ENCODE data around the gene EIF1. TPM values are rescaled to one million over a fixed set of nuclear protein-coding genes. Genes with fewer than 3 reads are reported as not detected.

EIF1 gene
- total and polyA plus RNA-seq, 2 experiments from 2014 or later, result 272 to 603 TPM

GRCh38 chr17:41736983-41737679 lies 48.4 kb downstream of the EIF1 start (continued):
- TF ChIP-seq, protein P1, sequence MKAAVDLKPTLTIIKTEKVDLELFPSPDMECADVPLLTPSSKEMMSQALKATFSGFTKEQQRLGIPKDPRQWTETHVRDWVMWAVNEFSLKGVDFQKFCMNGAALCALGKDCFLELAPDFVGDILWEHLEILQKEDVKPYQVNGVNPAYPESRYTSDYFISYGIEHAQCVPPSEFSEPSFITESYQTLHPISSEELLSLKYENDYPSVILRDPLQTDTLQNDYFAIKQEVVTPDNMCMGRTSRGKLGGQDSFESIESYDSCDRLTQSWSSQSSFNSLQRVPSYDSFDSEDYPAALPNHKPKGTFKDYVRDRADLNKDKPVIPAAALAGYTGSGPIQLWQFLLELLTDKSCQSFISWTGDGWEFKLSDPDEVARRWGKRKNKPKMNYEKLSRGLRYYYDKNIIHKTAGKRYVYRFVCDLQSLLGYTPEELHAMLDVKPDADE (IDR thresholded peaks at IDR 0.05), result no peak
- TF ChIP-seq EZH2 (IDR thresholded peaks at IDR 0.05; ENCODE audit: low read depth, unreplicated experiment), result no peak
- TF ChIP-seq CREB1 (CRISPR knock-in tag; IDR thresholded peaks at IDR 0.05; ENCODE audit: low read depth), result no peak
- TF ChIP-seq ZNF114 (CRISPR knock-in tag; IDR thresholded peaks at IDR 0.05), result no peak
- no peak for TF ChIP-seq NANOG (IDR thresholded peaks at IDR 0.05; ENCODE audit: borderline replicate concordance)
- no peak for TF ChIP-seq EZH2phosphoT487 (IDR thresholded peaks at IDR 0.05; ENCODE audit: unreplicated experiment)
- TF ChIP-seq JUNB (IDR thresholded peaks at IDR 0.05; ENCODE audit: unreplicated experiment), result no peak
- TF ChIP-seq, protein P2, sequence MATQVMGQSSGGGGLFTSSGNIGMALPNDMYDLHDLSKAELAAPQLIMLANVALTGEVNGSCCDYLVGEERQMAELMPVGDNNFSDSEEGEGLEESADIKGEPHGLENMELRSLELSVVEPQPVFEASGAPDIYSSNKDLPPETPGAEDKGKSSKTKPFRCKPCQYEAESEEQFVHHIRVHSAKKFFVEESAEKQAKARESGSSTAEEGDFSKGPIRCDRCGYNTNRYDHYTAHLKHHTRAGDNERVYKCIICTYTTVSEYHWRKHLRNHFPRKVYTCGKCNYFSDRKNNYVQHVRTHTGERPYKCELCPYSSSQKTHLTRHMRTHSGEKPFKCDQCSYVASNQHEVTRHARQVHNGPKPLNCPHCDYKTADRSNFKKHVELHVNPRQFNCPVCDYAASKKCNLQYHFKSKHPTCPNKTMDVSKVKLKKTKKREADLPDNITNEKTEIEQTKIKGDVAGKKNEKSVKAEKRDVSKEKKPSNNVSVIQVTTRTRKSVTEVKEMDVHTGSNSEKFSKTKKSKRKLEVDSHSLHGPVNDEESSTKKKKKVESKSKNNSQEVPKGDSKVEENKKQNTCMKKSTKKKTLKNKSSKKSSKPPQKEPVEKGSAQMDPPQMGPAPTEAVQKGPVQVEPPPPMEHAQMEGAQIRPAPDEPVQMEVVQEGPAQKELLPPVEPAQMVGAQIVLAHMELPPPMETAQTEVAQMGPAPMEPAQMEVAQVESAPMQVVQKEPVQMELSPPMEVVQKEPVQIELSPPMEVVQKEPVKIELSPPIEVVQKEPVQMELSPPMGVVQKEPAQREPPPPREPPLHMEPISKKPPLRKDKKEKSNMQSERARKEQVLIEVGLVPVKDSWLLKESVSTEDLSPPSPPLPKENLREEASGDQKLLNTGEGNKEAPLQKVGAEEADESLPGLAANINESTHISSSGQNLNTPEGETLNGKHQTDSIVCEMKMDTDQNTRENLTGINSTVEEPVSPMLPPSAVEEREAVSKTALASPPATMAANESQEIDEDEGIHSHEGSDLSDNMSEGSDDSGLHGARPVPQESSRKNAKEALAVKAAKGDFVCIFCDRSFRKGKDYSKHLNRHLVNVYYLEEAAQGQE (IDR thresholded peaks at IDR 0.05; ENCODE audit: unreplicated experiment), result no peak
- TF ChIP-seq ZNF331 (CRISPR knock-in tag; IDR thresholded peaks at IDR 0.05; ENCODE audit: low read depth), result no peak
- no peak for TF ChIP-seq CTCF (conservative IDR thresholded peaks at IDR 0.05; ENCODE audit: low read depth in 2 of 2)
- no peak for TF ChIP-seq POLR2AphosphoS5 (IDR thresholded peaks at IDR 0.05; ENCODE audit: low read depth)

DNA sequence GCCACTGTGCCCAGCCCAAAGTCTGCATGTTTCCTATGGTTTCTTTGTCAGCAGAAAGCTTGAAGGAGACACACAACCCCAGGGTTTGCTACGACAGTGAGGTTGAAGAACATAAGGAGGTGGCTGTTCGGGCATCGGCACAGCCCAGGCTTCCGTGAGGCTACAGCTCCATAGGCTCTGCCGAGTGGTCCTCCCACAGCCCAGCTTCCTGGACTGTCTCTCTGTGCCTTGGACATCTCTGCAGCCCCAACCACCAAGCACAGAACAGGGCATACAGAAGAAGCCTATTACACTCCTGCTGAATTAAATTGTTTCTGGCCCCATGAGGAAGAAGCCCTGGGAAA lies 49.0 kb downstream of the EIF1 start:
- Histone ChIP-seq H3K4me1 (ENCODE audit: insufficient read depth) (peaks cover 17% of the 10 kb centered on the region), H2AFZ (0 out of 2 replicates have a peak overlapping the region, but pooled peaks have one; percentile 99), H3K9me2 (ENCODE audit: insufficient read depth) (no peaks in the 10 kb centered on the region), H3K27me3 (ENCODE audit: insufficient read depth) (peaks cover 52% of the 10 kb centered on the region), H3K4me3 (no peak overlapping the region), H3K79me2 (replicated peaks; ENCODE audit: insufficient read depth) (no peaks in the 10 kb centered on the region), H3K36me3 (ENCODE audit: insufficient read depth) (no peaks in the 10 kb centered on the region), H4K20me1 (replicated peaks; ENCODE audit: insufficient read depth) (no peaks in the 10 kb centered on the region), H3K4me2 (no peak overlapping the region), H3F3A (replicated peaks; ENCODE audit: low read depth) (no peaks in the 10 kb centered on the region; the same call in 1 of the 2 replicates), H3K27ac (ENCODE audit: low read depth) (no peak overlapping the region)
- Mint-ChIP-seq H3K27ac (no peak overlapping the region), H3K9me3 (no peaks in the 10 kb centered on the region), H3K36me3 (ENCODE audit: low read depth) (peaks cover 2% of the 10 kb centered on the region; the same call in 1 of the 3 replicates), H3K27me3 (ENCODE audit: insufficient read depth, low read depth, poor library complexity) (peaks cover 53% of the 10 kb centered on the region), H3K4me1 (peaks cover 21% of the 10 kb centered on the region), H3K4me3 (no peak overlapping the region)
- no peak for ATAC-seq
- DNase-seq (ENCODE audit: low spot score), result no peak
- TF ChIP-seq NANOG (IDR thresholded peaks at IDR 0.05; ENCODE audit: borderline replicate concordance), result no peak
- no peak for TF ChIP-seq ZNF462 (CRISPR knock-in tag; IDR thresholded peaks at IDR 0.05)

Data from GM23338 (cell line).